K562 (cell line): ENCODE results near the gene SPTAN1. TPM values are rescaled to one million over a fixed set of nuclear protein-coding genes. Genes with fewer than 3 reads are reported as not detected.

Source experiments
- C11orf30 ChIP-seq: fragments of 450-650 bp; IDR thresholded peaks from 2 replicates; pipeline ENCODE4 v1.6.1; 2016; ENCODE audit warnings: low read depth, mild to moderate bottlenecking
- CSDE1 ChIP-seq, 2 experiments: fragments of 450-650 bp; IDR thresholded peaks; 2 replicates each; pipeline ENCODE4 v1.6.1; 2016; ENCODE audit warnings: mild to moderate bottlenecking in 1 of 2
- ETV6 ChIP-seq, 3 experiments: fragments of 150-350 bp in 1 of 3; sonication (generic) in 1 of 3; formaldehyde crosslinking in 1 of 3; IDR thresholded peaks; 2 replicates each; pipeline versions ENCODE4 v1.6.1 to v1.8.0; 2014 to 2022; ENCODE audit warnings: borderline replicate concordance in 2 of 3, low read depth in 2 of 3, antibody characterized with exemption in 1 of 3, low read length in 1 of 3, mild to moderate bottlenecking in 1 of 3, missing genetic modification reagents in 1 of 3
- IRF2 ChIP-seq: sonication (generic); formaldehyde crosslinking; IDR thresholded peaks from 2 replicates; pipeline ENCODE4 v1.8.1; 2022; ENCODE audit warnings: mild to moderate bottlenecking, missing genetic modification reagents
- MAFG ChIP-seq: fragments of 450-650 bp; conservative IDR thresholded peaks from 2 replicates; pipeline ENCODE4 v1.6.1; 2016; ENCODE audit warnings: missing genetic modification characterization, missing compliant biosample characterization
- MAFK ChIP-seq: IDR thresholded peaks from 2 replicates; pipeline ENCODE4 v1.6.1; 2011; ENCODE audit warnings: low read length, improper control_type of control experiment
- MAX ChIP-seq: sonication (generic); formaldehyde crosslinking; IDR thresholded peaks from 2 replicates; pipeline ENCODE4 v1.9.0; 2022; ENCODE audit warnings: mild to moderate bottlenecking, missing genetic modification reagents
- MEIS2 ChIP-seq: fragments of 450-650 bp; IDR thresholded peaks from 2 replicates; pipeline ENCODE4 v1.6.1; 2014; ENCODE audit warnings: mild to moderate bottlenecking; ENCODE audit not compliant: partially characterized antibody
- MYC ChIP-seq, 2 experiments: fragments of 250-450 bp in 1 of 2; sonication (Bioruptor Pico) in 1 of 2; IDR thresholded peaks; 2 replicates each; pipeline versions ENCODE4 v1.5.1 to v1.6.1; 2012 to 2021; ENCODE audit warnings: low read depth in 2 of 2, borderline replicate concordance in 1 of 2, improper control_type of control experiment in 1 of 2, low read length in 1 of 2, mild to moderate bottlenecking in 1 of 2, moderate library complexity in 1 of 2
- POLR3A ChIP-seq: IDR thresholded peaks from 2 replicates; pipeline ENCODE4 v1.6.1; 2011; ENCODE audit warnings: borderline replicate concordance, mild to moderate bottlenecking, moderate library complexity; ENCODE audit not compliant: insufficient read length, insufficient read depth; ENCODE audit errors: extremely low read depth
- POU5F1 ChIP-seq: fragments of 150-350 bp; IDR thresholded peaks from 2 replicates; pipeline ENCODE4 v1.6.1; 2014; ENCODE audit warnings: borderline replicate concordance, low read length, low read depth, mild to moderate bottlenecking; ENCODE audit not compliant: partially characterized antibody
- PRDM10 ChIP-seq: fragments of 450-650 bp; IDR thresholded peaks from 2 replicates; pipeline ENCODE4 v1.6.1; 2018; ENCODE audit not compliant: partially characterized antibody
- RAD21 ChIP-seq, 2 experiments: fragments of 250-450 bp in 1 of 2; fragments of 450-650 bp in 1 of 2; sonication (Bioruptor Pico) in 1 of 2; formaldehyde crosslinking in 1 of 2; IDR thresholded peaks in 1 of 2; conservative IDR thresholded peaks in 1 of 2; 2 replicates each; pipeline versions ENCODE4 v1.4.0 to v1.8.0; 2020 to 2022; ENCODE audit warnings: mild to moderate bottlenecking in 2 of 2, moderate library complexity in 1 of 2
- REST ChIP-seq, 2 experiments: fragments of 450-650 bp; formaldehyde crosslinking in 1 of 2; IDR thresholded peaks; 2 replicates each; pipeline versions ENCODE4 v1.4.0 to v1.6.1; 2014 to 2020; ENCODE audit warnings: mild to moderate bottlenecking in 2 of 2, borderline replicate concordance in 1 of 2, low read depth in 1 of 2
- polyA plus RNA-seq, 8 experiments: library from polyadenylated mRNA; depleted of rRNA in 4 of 8; stranded (reverse) in 5 of 8; unstranded in 3 of 8; fragments of >200 nt; fragmentation: Nextera tagmentation in 2 of 8; fragmentation: Illumina TruSeq in 1 of 8; extraction: Ambion mirVana in 2 of 8; extraction: Trizol in 1 of 8; gene quantifications; 2 replicates each; pipeline versions ENCODE4 v1.2.1 to v1.2.3, GENCODE V29; 2011 to 2014; ENCODE audit warnings: inconsistent platforms in 1 of 8, missing spikeins in 1 of 8
- total RNA-seq, 7 experiments: library from RNA; depleted of rRNA in 6 of 7; stranded (reverse); fragments of >200 nt in 6 of 7; fragmentation: Illumina TruSeq in 2 of 7; extraction: Trizol in 2 of 7; gene quantifications; 2 replicates each; pipeline versions ENCODE4 v1.2.1 to v1.2.3, GENCODE V29; 2011 to 2021; ENCODE audit warnings: low replicate concordance in 1 of 7

SPTAN1 gene
- total and polyA plus RNA-seq, 9 of the 15 experiments (the other 6 are each of a cell fraction or from before 2014, with no cell fraction given), result 1.5 to 13.5 (median 6.8) TPM

- TF ChIP-seq MAFK (peak; percentile 35; the same call in 1 of the 2 replicates), RAD21 (CRISPR knock-in tag; conservative IDR thresholded peaks at IDR 0.05 in 1 of 2, IDR thresholded peaks at IDR 0.05 in 1 of 2) (peak; percentile 42 to 72), CSDE1 (IDR thresholded peaks at IDR 0.05) (no peak), MAFG (peak; percentile 50), MEIS2 (peak; percentile 0), ETV6 (IDR thresholded peaks at IDR 0.05; ENCODE audit: borderline replicate concordance in 1 of 2, low read depth in 2 of 2, low read length in 1 of 2) (no peak), ETV6 (CRISPR knock-in tag; IDR thresholded peaks at IDR 0.05; ENCODE audit: borderline replicate concordance) (no peak), POU5F1 (no peak), MYC (IDR thresholded peaks at IDR 0.05; ENCODE audit: low read depth, low read length) (no peak), MYC (CRISPR knock-in tag; IDR thresholded peaks at IDR 0.05; ENCODE audit: borderline replicate concordance, low read depth) (no peak), C11orf30 (peak; percentile 66), MAX (CRISPR knock-in tag) (no peak), PRDM10 (no peak), REST (IDR thresholded peaks at IDR 0.05; ENCODE audit: borderline replicate concordance) (peak; percentile 54; the same call in 1 of the 2 replicates), REST (CRISPR knock-in tag; IDR thresholded peaks at IDR 0.05; ENCODE audit: low read depth) (no peak), POLR3A (no peak), IRF2 (CRISPR knock-in tag) (no peak)
Observed at GRCh38 chr9:128610897-128611296, 58.5 kb downstream of the SPTAN1 start (continued).
